GM10248 (cell line): Measurements from ENCODE around the gene SLC52A3.
"Not testable (repeated sequence)": the region's sequence is repeated elsewhere in the genome, so short reads cannot be mapped to it uniquely, and the experiment has no call there.

Source experiments
- CTCF ChIA-PET: fragments of 300-600 bp; sonication (Branson Sonifier 250); formaldehyde crosslinking; extraction: SDS; loops from one replicate; lab custom pipeline; 2021; ENCODE audit warnings: antibody characterized with exemption; lab: Yijun Ruan, JAX
- POLR2A ChIA-PET: fragments of 350-650 bp; sonication (Branson Sonifier 250); formaldehyde crosslinking; extraction: SDS; loops from one replicate; lab custom pipeline; 2020; ENCODE audit warnings: antibody characterized with exemption; lab: Yijun Ruan, JAX
- DNase-seq: peaks from one replicate; pipeline ENCODE4 v3.0.0; 2012; ENCODE audit errors: extremely low spot score
- CTCF ChIP-seq: IDR thresholded peaks from 2 replicates; pipeline ENCODE4 v1.5.1; 2012; ENCODE audit warnings: mild to moderate bottlenecking, low read depth; ENCODE audit errors: extremely low read depth, missing control alignments, control extremely low read depth

Gene SLC52A3

DNA sequence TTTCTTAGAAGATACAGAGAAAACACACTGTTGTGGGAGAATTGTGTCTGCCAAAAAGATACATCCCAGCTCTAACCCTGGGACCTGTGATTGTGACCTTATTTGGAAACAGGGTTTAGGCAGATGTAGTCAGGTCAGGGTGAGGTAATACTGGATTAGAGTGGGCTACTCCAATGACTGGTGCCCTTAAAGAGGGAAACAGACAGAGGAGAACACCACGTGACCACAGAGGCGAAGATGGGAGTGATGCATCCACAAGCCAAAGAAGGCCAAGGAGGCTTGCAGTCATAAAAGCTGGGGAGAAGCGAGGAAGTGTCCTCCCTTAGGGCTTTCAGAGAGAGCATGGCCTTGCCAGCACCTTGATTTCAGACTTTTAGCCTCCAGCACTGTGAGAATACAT lies 35.6 kb downstream of the SLC52A3 start:
- POLR2A ChIA-PET: no interaction called here
- CTCF ChIA-PET: interaction anchor here (0.6 to 1.3 kb wide), 3 partner anchors 8 to 172 kb away, joined by 3 read pairs; no protein-coding TSS in a partner anchor
- no peak for DNase-seq
- no peak for TF ChIP-seq CTCF

- POLR2A ChIA-PET: no interaction called here
- no peak for TF ChIP-seq CTCF
- DNase-seq: no peak
- CTCF ChIA-PET: interaction anchor here (0.6 to 1.3 kb wide), 3 partner anchors 9 to 171 kb away, joined by 3 read pairs; no protein-coding TSS in a partner anchor
These were observed 36.3 kb downstream of the SLC52A3 start for GRCh38 chr20:731891-732560.

DNA sequence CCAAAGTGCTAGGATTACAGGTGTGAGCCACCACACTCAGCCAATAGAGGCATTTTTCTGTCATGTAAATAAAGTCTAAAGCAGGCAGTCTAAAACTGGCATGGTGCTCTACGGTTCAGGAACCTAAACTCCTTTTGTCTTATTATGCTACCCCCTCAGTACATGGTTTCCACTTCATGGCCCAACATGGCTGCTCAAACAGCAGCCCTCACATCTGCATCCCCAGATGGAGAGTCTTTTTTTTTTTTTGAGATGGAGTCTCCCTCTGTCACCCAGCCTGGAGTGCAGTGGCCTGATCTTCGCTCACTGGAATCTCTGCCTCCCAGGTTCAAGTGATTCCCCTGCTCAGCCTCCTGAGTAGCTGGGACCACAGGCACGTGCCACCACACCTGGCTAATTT lies 38.3 kb downstream of the SLC52A3 start:
- CTCF ChIA-PET: no interaction called here
- no peak for TF ChIP-seq CTCF
- POLR2A ChIA-PET: interaction anchor here (0.8 kb wide), 1 partner anchor 44 kb away, joined by 3 read pairs; no protein-coding TSS in a partner anchor
- no peak for DNase-seq

DNA sequence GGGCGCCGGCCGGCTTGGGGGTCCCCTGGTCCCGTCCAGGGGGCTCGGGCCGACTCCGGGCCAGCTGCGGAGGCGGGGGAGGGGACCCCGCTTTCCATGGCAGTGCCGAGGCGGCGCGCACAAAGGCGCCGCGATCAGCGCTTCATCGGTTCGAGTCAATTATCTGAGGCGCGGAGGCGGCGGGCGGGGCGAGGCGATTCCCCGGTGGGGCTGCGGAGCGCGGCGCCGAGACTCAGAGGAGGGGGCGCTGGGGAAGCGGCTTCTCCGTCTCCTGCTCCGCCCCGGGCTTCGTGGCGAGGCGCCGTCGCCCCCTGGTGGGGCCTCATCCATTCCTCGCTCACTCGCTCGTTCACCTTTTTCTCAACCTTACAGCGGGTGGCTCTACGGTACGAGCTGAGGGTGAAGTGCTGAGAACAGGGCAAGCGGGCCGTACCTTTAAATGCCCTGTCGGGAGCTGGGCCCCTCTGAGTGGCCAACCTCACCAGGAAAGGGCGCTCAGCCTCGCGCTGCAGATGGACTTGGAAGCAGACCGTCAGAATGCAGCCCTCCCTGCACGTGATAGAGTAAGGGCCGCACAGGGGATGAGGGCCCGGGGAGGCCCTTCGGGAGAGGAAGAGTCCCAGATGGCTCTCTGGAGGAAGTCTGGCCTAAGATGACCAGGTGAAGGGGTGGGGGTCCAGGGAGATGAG lies 39.9 kb downstream of the SLC52A3 start:
- POLR2A ChIA-PET: no interaction called here
- CTCF ChIA-PET: interaction anchor here (1.0 to 1.8 kb wide), 3 partner anchors 9 to 11 kb away, joined by 3 to 5 read pairs (median 3); no protein-coding TSS in a partner anchor
- TF ChIP-seq CTCF: peak; percentile 65
- peak; percentile 73 for DNase-seq

DNA sequence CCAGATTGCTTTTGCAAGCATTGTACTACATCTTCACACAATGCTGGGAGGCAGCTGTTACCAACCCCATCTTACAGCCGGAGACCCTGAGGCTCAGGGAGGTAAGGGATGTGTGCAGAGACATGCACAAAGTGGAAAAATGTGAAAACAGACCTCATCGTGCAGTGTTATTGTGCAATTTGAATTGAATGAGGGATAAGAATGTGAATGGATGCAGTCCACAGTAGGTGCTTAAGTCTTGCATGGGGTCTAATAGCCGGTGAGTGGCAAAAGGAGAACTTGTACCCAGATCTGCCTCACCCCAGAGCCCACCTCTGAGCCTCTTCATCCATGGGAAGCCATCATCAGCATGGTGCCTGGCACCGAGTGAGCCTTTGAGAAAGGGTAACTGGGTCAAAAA lies 42.1 kb downstream of the SLC52A3 start:
- POLR2A ChIA-PET: no interaction called here
- no peak for DNase-seq

DNA sequence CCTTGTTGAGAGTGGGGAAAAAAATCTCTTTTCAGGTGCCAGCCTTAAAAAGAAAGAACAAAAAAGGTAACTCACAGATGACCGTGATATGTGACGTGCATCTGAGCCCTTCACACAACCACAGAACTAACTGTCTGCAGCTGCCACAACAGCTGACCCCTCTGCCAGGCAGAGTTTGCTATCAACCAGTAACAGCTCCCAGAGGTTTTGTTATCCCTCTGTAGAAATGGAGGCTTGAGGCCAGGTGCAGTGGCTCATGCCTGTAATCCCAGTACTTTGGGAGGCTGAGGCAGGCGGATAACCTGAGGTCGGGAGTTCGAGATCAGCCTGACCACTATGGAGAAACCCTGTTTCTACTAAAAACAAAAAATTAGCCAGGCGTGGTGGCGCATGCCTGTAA lies 42.8 kb downstream of the SLC52A3 start:
- ChIA-PET CTCF (no interaction called here), POLR2A (no interaction called here)
- DNase-seq: no peak
- no peak for TF ChIP-seq CTCF

More for the DNA sequence above, 42.1 kb downstream of the SLC52A3 start:
- TF ChIP-seq CTCF: no peak
- CTCF ChIA-PET: no interaction called here

GRCh38 chr20:724797-725196 lies 43.5 kb downstream of the SLC52A3 start:
- CTCF ChIA-PET, POLR2A ChIA-PET, DNase-seq: not testable (repeated sequence)
